Fibroblast of mammary gland (primary cell): ENCODE results near the gene FUT9.

Experiments
- DNase-seq: peaks from one replicate; pipeline ENCODE4 v3.0.0-alpha.2; 2010; ENCODE audit warnings: low read depth
- H3K4me3 ChIP-seq: 2 replicates; pipeline ENCODE4 v1.5.1; 2011; ENCODE audit warnings: low read depth, mild to moderate bottlenecking, low read length, moderate library complexity; ENCODE audit not compliant: control insufficient read depth
- TF ChIP-seq, protein P1 (sequence below): conservative IDR thresholded peaks from 2 replicates; pipeline ENCODE4 v1.5.1; 2011; ENCODE audit warnings: low read depth, low read length, inconsistent platforms; ENCODE audit not compliant: control insufficient read depth, insufficient read depth

Gene FUT9

DNA sequence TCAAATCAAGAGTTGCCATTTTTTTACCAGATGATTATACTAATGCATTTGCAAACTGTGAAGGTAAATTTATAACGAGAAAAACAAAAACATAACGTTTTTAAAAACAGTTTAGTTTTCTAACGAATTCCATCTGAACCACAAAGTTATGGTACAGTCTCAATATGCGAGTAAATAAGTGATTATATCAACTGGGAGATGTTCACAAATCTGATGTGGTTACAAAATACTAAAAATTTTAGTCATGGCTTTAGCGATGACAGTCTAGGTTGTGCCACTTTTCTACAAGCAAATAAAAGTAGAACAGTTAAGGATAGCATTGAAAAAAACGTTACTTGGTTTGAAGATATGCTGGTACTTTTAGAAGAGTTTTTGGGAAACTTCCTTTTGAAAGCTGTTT, 186.8 kb downstream of the FUT9 start:
- no peak overlapping the region for H3K4me3 ChIP-seq
- no peak for DNase-seq
- TF ChIP-seq, protein P1, sequence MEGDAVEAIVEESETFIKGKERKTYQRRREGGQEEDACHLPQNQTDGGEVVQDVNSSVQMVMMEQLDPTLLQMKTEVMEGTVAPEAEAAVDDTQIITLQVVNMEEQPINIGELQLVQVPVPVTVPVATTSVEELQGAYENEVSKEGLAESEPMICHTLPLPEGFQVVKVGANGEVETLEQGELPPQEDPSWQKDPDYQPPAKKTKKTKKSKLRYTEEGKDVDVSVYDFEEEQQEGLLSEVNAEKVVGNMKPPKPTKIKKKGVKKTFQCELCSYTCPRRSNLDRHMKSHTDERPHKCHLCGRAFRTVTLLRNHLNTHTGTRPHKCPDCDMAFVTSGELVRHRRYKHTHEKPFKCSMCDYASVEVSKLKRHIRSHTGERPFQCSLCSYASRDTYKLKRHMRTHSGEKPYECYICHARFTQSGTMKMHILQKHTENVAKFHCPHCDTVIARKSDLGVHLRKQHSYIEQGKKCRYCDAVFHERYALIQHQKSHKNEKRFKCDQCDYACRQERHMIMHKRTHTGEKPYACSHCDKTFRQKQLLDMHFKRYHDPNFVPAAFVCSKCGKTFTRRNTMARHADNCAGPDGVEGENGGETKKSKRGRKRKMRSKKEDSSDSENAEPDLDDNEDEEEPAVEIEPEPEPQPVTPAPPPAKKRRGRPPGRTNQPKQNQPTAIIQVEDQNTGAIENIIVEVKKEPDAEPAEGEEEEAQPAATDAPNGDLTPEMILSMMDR, result no peak

DNA sequence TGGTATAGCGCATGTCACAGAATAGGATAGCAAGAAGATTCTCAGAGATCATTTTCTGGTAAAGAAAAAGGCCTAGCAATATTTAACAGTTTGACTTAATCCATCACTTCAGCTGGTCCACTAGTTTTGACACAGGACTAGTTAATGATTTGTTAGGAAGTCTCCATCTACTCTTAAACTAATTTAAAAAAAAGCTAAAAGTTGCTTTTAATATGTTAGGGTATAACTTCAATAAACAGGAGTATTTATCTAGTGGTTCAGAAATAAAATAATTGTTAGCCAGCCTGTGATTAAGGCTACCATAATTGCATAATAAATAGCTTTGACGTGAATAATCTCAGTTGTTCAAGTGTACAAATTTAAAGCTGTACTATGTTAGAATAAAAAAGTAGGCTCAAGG, 195.6 kb downstream of the FUT9 start:
- no peak overlapping the region for H3K4me3 ChIP-seq
- TF ChIP-seq, protein P1, result no peak
- DNase-seq, result no peak

- H3K4me3 ChIP-seq, result no peak overlapping the region
- DNase-seq, result no peak
- TF ChIP-seq, protein P1, result no peak
These were observed 196.3 kb downstream of the FUT9 start for GRCh38 chr6:96212066-96212465.

GRCh38 chr6:96213784-96214183, 198.0 kb downstream of the FUT9 start:
- H3K4me3 ChIP-seq, result no peak overlapping the region
- TF ChIP-seq, protein P1, result no peak
- no peak for DNase-seq

DNA sequence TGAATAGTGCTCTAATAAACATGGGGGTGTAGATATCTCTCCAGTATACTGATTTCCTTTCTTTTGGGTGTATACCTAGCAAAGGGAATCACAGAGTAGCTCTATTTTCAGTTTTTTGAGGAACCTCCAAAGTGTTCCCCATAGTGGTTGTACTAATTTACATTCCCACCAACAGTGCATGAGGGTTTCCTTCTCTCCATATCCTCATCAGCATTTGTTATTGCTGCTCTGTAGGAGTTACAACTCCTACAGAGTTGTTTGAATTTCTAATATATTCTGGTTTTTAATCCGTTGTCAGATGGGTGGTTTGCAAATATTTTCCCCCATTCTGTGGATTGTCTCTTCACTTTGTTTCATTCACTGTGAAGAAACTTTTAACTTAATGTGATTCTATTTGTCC, 207.9 kb downstream of the FUT9 start:
- no peak for DNase-seq
- TF ChIP-seq, protein P1, result no peak
- H3K4me3 ChIP-seq, result no peak overlapping the region

- DNase-seq, result no peak
- no peak overlapping the region for H3K4me3 ChIP-seq
- TF ChIP-seq, protein P1, result no peak
These were observed 211.4 kb downstream of the FUT9 start for GRCh38 chr6:96227135-96227534.

DNA sequence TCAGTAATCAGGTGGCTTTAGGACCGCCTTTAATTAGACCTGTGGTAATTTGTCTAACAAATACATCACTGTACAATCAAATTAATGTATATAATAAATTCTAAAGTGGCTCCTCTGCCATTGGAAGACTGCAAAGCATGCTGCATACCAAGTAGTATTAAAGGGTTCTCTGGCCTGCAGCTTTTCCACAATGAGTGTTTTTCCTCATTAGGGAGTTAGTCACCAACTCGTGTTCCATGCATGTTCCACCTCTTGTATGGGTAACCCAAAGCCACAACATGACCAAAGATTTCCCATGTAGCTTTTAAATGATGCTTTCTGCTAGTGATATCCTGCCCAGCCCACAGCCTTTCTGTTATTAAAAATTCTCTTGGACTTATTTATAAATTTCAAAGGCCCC, 218.7 kb downstream of the FUT9 start:
- no peak overlapping the region for H3K4me3 ChIP-seq
- no peak for DNase-seq
- TF ChIP-seq, protein P1, result no peak
